Erythroblast (primary cell): ENCODE measurements around the gene CCNQ.

Source experiments
- GATA1 ChIP-seq: IDR thresholded peaks from 2 replicates; pipeline ENCODE4 v1.6.1; 2011; ENCODE audit warnings: low read depth, mild to moderate bottlenecking, control low read depth, low read length, moderate library complexity
- POLR2A ChIP-seq: IDR thresholded peaks from 2 replicates; pipeline ENCODE4 v1.6.1; 2011; ENCODE audit warnings: mild to moderate bottlenecking, low read length

DNA sequence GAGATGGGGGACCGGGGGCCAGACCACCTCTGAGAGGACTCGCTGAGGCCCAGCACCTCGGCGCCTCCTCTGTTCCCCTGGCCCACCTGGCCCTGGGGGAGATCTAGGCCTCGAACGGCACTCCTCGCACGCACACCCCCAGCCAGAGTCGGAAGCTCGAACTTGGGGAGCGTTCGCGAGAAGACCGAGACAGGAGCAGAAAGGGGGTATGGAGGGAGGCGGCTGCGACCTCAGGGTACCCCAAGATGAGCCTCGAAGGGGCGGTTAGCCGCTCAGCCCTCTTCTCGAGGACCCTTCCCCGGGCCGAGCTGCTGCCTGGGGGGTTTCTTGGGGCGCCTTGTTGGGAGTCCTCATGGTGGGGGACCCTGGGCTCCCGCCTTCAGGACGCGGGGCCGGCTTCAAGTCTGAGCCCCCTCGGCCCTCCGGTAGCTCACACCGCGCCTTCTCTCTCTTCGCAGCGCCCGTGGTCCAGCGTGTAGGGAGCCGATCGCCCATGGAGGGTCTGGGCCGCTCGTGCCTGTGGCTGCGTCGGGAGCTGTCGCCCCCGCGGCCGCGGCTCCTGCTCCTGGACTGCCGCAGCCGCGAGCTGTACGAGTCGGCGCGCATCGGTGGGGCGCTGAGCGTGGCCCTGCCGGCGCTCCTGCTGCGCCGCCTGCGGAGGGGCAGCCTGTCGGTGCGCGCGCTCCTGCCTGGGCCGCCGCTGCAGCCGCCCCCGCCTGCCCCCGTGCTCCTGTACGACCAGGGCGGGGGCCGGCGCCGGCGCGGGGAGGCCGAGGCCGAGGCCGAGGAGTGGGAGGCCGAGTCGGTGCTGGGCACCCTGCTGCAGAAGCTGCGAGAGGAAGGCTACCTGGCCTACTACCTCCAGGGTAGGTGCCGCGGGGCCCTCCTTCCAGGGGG, 48.8 kb upstream of the CCNQ start:
- TF ChIP-seq POLR2A, result no peak
- no peak for TF ChIP-seq GATA1
